ENCODE measurements around the gene AGPAT1. TPM values are rescaled to one million over a fixed set of nuclear protein-coding genes. Genes with fewer than 3 reads are reported as not detected.

AGPAT1 gene
- polyA plus RNA-seq, 1 of the 3 experiments (the other 2 are of a cell fraction): 118 TPM

DNA sequence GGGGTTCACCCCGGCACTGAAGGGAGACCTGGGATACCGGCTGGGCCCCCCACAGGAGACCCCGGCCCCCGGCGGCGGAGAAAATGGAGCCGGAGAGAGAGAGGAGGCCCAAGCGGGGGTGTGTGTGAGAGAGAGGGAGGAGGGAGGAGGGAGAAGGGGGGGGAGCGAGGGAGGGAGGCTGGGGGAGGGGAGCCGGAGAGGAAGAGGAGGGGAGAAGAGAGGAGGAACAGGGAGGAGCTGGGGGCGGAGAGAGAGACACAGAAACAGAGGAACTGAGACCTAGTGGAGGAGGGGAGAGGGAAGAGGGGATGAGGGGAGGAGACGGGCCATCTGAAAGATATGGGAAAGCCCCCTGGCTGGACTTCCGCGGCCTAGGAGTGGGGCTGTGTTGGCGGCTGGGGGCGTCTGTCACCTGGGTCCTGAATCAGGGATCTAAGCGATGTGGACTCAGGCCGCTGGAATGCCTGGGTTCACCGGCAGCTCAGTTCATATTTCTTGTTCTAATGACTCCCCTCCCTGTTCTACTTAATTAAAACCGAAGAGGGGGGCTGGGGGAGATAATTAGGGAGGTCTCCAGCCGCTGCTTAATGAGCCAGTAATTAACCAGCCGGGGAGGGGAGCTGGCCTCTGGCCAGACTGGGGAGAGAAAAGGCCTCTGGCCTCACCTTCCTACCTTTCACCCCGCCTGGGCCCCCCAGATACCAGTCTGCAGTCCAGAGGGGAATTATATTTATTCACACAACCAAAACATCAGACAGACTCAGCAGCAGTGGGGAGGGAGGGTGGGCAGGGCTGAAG lies 14.4 kb upstream of the AGPAT1 start, which contains the start of gene PBX2:
Gene PBX2, minus strand, starts transcription at position 149 of the 798 bp plus-strand sequence. CDS start 287 bp downstream, outside the sequence.
- H3F3A ChIP-seq (replicated peaks; ENCODE audit: insufficient read depth): peaks cover 25% of the 10 kb centered on the region
- TF ChIP-seq MEF2A (IDR thresholded peaks at IDR 0.05; ENCODE audit: borderline replicate concordance, low read depth): no peak
- TF ChIP-seq, protein P1, sequence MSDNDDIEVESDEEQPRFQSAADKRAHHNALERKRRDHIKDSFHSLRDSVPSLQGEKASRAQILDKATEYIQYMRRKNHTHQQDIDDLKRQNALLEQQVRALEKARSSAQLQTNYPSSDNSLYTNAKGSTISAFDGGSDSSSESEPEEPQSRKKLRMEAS (IDR thresholded peaks at IDR 0.05; ENCODE audit: low read depth): no peak
- TF ChIP-seq, protein P2, sequence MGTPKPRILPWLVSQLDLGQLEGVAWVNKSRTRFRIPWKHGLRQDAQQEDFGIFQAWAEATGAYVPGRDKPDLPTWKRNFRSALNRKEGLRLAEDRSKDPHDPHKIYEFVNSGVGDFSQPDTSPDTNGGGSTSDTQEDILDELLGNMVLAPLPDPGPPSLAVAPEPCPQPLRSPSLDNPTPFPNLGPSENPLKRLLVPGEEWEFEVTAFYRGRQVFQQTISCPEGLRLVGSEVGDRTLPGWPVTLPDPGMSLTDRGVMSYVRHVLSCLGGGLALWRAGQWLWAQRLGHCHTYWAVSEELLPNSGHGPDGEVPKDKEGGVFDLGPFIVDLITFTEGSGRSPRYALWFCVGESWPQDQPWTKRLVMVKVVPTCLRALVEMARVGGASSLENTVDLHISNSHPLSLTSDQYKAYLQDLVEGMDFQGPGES (IDR thresholded peaks at IDR 0.05; ENCODE audit: low read depth, low read length): no peak
- TF ChIP-seq TAF1 (IDR thresholded peaks at IDR 0.05; ENCODE audit: borderline replicate concordance, low read depth, low read length): no peak
- peak; percentile 89 for TF ChIP-seq CHD2 (IDR thresholded peaks at IDR 0.05; ENCODE audit: low read length, partially characterized antibody)
- TF ChIP-seq, protein P3, sequence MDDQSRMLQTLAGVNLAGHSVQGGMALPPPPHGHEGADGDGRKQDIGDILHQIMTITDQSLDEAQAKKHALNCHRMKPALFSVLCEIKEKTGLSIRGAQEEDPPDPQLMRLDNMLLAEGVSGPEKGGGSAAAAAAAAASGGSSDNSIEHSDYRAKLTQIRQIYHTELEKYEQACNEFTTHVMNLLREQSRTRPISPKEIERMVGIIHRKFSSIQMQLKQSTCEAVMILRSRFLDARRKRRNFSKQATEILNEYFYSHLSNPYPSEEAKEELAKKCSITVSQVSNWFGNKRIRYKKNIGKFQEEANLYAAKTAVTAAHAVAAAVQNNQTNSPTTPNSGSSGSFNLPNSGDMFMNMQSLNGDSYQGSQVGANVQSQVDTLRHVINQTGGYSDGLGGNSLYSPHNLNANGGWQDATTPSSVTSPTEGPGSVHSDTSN (IDR thresholded peaks at IDR 0.05): no peak
- TF ChIP-seq RFX5 (IDR thresholded peaks at IDR 0.05; ENCODE audit: low read length): no peak
- TF ChIP-seq, protein P4, sequence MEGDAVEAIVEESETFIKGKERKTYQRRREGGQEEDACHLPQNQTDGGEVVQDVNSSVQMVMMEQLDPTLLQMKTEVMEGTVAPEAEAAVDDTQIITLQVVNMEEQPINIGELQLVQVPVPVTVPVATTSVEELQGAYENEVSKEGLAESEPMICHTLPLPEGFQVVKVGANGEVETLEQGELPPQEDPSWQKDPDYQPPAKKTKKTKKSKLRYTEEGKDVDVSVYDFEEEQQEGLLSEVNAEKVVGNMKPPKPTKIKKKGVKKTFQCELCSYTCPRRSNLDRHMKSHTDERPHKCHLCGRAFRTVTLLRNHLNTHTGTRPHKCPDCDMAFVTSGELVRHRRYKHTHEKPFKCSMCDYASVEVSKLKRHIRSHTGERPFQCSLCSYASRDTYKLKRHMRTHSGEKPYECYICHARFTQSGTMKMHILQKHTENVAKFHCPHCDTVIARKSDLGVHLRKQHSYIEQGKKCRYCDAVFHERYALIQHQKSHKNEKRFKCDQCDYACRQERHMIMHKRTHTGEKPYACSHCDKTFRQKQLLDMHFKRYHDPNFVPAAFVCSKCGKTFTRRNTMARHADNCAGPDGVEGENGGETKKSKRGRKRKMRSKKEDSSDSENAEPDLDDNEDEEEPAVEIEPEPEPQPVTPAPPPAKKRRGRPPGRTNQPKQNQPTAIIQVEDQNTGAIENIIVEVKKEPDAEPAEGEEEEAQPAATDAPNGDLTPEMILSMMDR (IDR thresholded peaks at IDR 0.05): no peak
- TF ChIP-seq, protein P5, sequence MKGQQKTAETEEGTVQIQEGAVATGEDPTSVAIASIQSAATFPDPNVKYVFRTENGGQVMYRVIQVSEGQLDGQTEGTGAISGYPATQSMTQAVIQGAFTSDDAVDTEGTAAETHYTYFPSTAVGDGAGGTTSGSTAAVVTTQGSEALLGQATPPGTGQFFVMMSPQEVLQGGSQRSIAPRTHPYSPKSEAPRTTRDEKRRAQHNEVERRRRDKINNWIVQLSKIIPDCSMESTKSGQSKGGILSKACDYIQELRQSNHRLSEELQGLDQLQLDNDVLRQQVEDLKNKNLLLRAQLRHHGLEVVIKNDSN (IDR thresholded peaks at IDR 0.05; ENCODE audit: borderline replicate concordance, low read depth): no peak
- peak; percentile 80 for TF ChIP-seq POLR2AphosphoS5 (IDR thresholded peaks at IDR 0.05; ENCODE audit: low read depth, low read length)
- no peak for TF ChIP-seq NRF1 (IDR thresholded peaks at IDR 0.05; ENCODE audit: low read depth, low read length)
- TF ChIP-seq FOXM1 (IDR thresholded peaks at IDR 0.05; ENCODE audit: low read depth): no peak
- TF ChIP-seq RXRA (IDR thresholded peaks at IDR 0.05; ENCODE audit: borderline replicate concordance, low read depth): no peak
- no peak for TF ChIP-seq JUND (IDR thresholded peaks at IDR 0.05)
- TF ChIP-seq EZH2phosphoT487 (IDR thresholded peaks at IDR 0.05; ENCODE audit: borderline replicate concordance, low read depth): no peak
- TF ChIP-seq, protein P6, sequence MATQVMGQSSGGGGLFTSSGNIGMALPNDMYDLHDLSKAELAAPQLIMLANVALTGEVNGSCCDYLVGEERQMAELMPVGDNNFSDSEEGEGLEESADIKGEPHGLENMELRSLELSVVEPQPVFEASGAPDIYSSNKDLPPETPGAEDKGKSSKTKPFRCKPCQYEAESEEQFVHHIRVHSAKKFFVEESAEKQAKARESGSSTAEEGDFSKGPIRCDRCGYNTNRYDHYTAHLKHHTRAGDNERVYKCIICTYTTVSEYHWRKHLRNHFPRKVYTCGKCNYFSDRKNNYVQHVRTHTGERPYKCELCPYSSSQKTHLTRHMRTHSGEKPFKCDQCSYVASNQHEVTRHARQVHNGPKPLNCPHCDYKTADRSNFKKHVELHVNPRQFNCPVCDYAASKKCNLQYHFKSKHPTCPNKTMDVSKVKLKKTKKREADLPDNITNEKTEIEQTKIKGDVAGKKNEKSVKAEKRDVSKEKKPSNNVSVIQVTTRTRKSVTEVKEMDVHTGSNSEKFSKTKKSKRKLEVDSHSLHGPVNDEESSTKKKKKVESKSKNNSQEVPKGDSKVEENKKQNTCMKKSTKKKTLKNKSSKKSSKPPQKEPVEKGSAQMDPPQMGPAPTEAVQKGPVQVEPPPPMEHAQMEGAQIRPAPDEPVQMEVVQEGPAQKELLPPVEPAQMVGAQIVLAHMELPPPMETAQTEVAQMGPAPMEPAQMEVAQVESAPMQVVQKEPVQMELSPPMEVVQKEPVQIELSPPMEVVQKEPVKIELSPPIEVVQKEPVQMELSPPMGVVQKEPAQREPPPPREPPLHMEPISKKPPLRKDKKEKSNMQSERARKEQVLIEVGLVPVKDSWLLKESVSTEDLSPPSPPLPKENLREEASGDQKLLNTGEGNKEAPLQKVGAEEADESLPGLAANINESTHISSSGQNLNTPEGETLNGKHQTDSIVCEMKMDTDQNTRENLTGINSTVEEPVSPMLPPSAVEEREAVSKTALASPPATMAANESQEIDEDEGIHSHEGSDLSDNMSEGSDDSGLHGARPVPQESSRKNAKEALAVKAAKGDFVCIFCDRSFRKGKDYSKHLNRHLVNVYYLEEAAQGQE (IDR thresholded peaks at IDR 0.05; ENCODE audit: low read depth, low read length): 0 out of 2 replicates have a peak, but pooled peaks have one; percentile 16
- no peak for TF ChIP-seq YY1 (IDR thresholded peaks at IDR 0.05; ENCODE audit: low read depth)
- TF ChIP-seq FOXJ3 (CRISPR knock-in tag; IDR thresholded peaks at IDR 0.05): no peak
- TF ChIP-seq RCOR1 (IDR thresholded peaks at IDR 0.05; ENCODE audit: low read length): no peak
- no peak for TF ChIP-seq TCF12 (IDR thresholded peaks at IDR 0.05)
- TF ChIP-seq ELF1 (IDR thresholded peaks at IDR 0.05): no peak
- no peak for TF ChIP-seq MXI1 (IDR thresholded peaks at IDR 0.05; ENCODE audit: low read depth, low read length)
- TF ChIP-seq EP300 (IDR thresholded peaks at IDR 0.05; ENCODE audit: borderline replicate concordance in 1 of 2, low read depth in 1 of 2, low read length in 1 of 2): peak in 1 of 2 experiments; percentile 21; a peak in 1 of 4 replicates

More for the DNA sequence above, 14.4 kb upstream of the AGPAT1 start, which contains the start of gene PBX2:
- no peaks in the 10 kb centered on the region for H3K9me2 ChIP-seq
- H4K20me1 ChIP-seq (ENCODE audit: insufficient read depth): no peaks in the 10 kb centered on the region
- peaks cover 0 to 25% of the 10 kb centered on the region in 2 experiments; a peak in 1 of 4 replicates for H3K4me1 ChIP-seq (ENCODE audit: control insufficient read depth in 1 of 2, insufficient read depth in 2 of 2, low read depth in 1 of 2, low read length in 1 of 2)
- CTCF ChIA-PET: interaction anchor here (1.0 to 2.2 kb wide), 4 partner anchors 21 to 644 kb away, joined by 3 to 7 read pairs (median 4); partner anchors contain the start of genes ATP6V1G2 and EHMT2
- peak within 1 kb of the TSS; percentile 41 for H2AFZ ChIP-seq (ENCODE audit: low read depth)
- peaks cover 21% of the 10 kb centered on the region for H3K79me2 ChIP-seq (ENCODE audit: insufficient read depth)
- peaks cover 8 to 17% of the 10 kb centered on the region in 2 experiments for H3K36me3 ChIP-seq (replicated peaks in 1 of 2; ENCODE audit: control insufficient read depth in 1 of 2, insufficient read depth in 2 of 2, low read length in 1 of 2)
- H3K4me3 ChIP-seq (ENCODE audit: low read depth in 2 of 2, low read length in 1 of 2): peak within 1 kb of the TSS; percentile 60 to 81
- H3K27me3 ChIP-seq (ENCODE audit: insufficient read depth): no peaks in the 10 kb centered on the region
- H3K4me2 ChIP-seq: peak within 1 kb of the TSS; percentile 92
- POLR2A ChIA-PET: interaction anchor here (3.1 kb wide), 1 partner anchor 12 kb away, joined by 22 read pairs; the partner anchor contains the start of gene RNF5
- peak within 1 kb of the TSS; percentile 78 for H3K9ac ChIP-seq
- DNase-seq: peak; percentile 85
- no peaks in the 10 kb centered on the region for H3K9me3 ChIP-seq
- peak within 1 kb of the TSS; percentile 81 to 87 for H3K27ac ChIP-seq (ENCODE audit: low read depth in 2 of 2, low read length in 1 of 2)
- WGBS (ENCODE audit: low lambda C conversion rate): 2% methylated on average over 21 of the region's 23 CpGs

Measured in SK-N-SH (cell line).